K562 (cell line): ENCODE results near the gene GATA1. TPM values are rescaled to one million over a fixed set of nuclear protein-coding genes. Genes with fewer than 3 reads are reported as not detected.

Experiments used
- CBX5 ChIP-seq: IDR thresholded peaks from 2 replicates; pipeline ENCODE4 v1.6.1; 2014; ENCODE audit warnings: low read depth, borderline replicate concordance
- FUS ChIP-seq: fragments of 200-400 bp; formaldehyde crosslinking; optimal IDR thresholded peaks from 2 replicates; pipeline ENCODE3; 2017; ENCODE audit warnings: low read depth, low read length
- HCFC1 ChIP-seq: IDR thresholded peaks from 2 replicates; pipeline ENCODE4 v1.6.1; 2012; ENCODE audit warnings: low read depth, low read length, improper control_type of control experiment
- MEIS2 ChIP-seq: fragments of 450-650 bp; IDR thresholded peaks from 2 replicates; pipeline ENCODE4 v1.6.1; 2014; ENCODE audit warnings: mild to moderate bottlenecking; ENCODE audit not compliant: partially characterized antibody
- MTA3 ChIP-seq: fragments of 450-650 bp; formaldehyde crosslinking; IDR thresholded peaks from 2 replicates; pipeline ENCODE4 v1.6.1; 2017; ENCODE audit warnings: mild to moderate bottlenecking, borderline replicate concordance
- NR1H2 ChIP-seq: sonication (generic); formaldehyde crosslinking; IDR thresholded peaks from 2 replicates; pipeline ENCODE4 v1.4.0; 2020; ENCODE audit warnings: mild to moderate bottlenecking, missing genetic modification reagents
- PHF20 ChIP-seq: fragments of 450-650 bp; IDR thresholded peaks from 2 replicates; pipeline ENCODE4 v1.6.1; 2018; ENCODE audit not compliant: partially characterized antibody
- RAD21 ChIP-seq, 2 experiments: fragments of 250-450 bp in 1 of 2; fragments of 450-650 bp in 1 of 2; sonication (Bioruptor Pico) in 1 of 2; formaldehyde crosslinking in 1 of 2; IDR thresholded peaks in 1 of 2; conservative IDR thresholded peaks in 1 of 2; 2 replicates each; pipeline versions ENCODE4 v1.4.0 to v1.8.0; 2020 to 2022; ENCODE audit warnings: mild to moderate bottlenecking in 2 of 2, moderate library complexity in 1 of 2
- SAFB ChIP-seq: fragments of 200-400 bp; formaldehyde crosslinking; IDR thresholded peaks from 2 replicates; pipeline ENCODE4 v1.6.1; 2017; ENCODE audit warnings: low read depth, low read length, borderline replicate concordance
- SRSF1 ChIP-seq: fragments of 200-400 bp; formaldehyde crosslinking; IDR thresholded peaks from 2 replicates; pipeline ENCODE4 v1.6.1; 2017; ENCODE audit warnings: mild to moderate bottlenecking, low read depth, low read length, moderate library complexity
- ZNF165 ChIP-seq: fragments of 250-450 bp; sonication (Bioruptor Pico); IDR thresholded peaks from 2 replicates; pipeline ENCODE4 v1.4.0; 2020; ENCODE audit warnings: borderline replicate concordance
- ZNF507 ChIP-seq: conservative IDR thresholded peaks from 2 replicates; pipeline ENCODE4 v1.6.1; 2017; ENCODE audit warnings: missing genetic modification characterization, missing compliant biosample characterization
- ZZZ3 ChIP-seq: fragments of 450-650 bp; IDR thresholded peaks from 2 replicates; pipeline ENCODE4 v1.6.1; 2016; ENCODE audit warnings: antibody characterized with exemption, mild to moderate bottlenecking, moderate library complexity
- polyA plus RNA-seq, 8 experiments: library from polyadenylated mRNA; depleted of rRNA in 4 of 8; stranded (reverse) in 5 of 8; unstranded in 3 of 8; fragments of >200 nt; fragmentation: Nextera tagmentation in 2 of 8; fragmentation: Illumina TruSeq in 1 of 8; extraction: Ambion mirVana in 2 of 8; extraction: Trizol in 1 of 8; gene quantifications; 2 replicates each; pipeline versions ENCODE4 v1.2.1 to v1.2.3, GENCODE V29; 2011 to 2014; ENCODE audit warnings: inconsistent platforms in 1 of 8, missing spikeins in 1 of 8
- total RNA-seq, 7 experiments: library from RNA; depleted of rRNA in 6 of 7; stranded (reverse); fragments of >200 nt in 6 of 7; fragmentation: Illumina TruSeq in 2 of 7; extraction: Trizol in 2 of 7; gene quantifications; 2 replicates each; pipeline versions ENCODE4 v1.2.1 to v1.2.3, GENCODE V29; 2011 to 2021; ENCODE audit warnings: low replicate concordance in 1 of 7
- TF ChIP-seq, protein P1 (sequence below): fragments of 250-450 bp; sonication (Bioruptor Pico); IDR thresholded peaks from 2 replicates; pipeline ENCODE4 v1.4.0; 2020
- TF ChIP-seq, protein P2 (sequence below): sonication (generic); formaldehyde crosslinking; IDR thresholded peaks from 2 replicates; pipeline ENCODE4 v1.8.0; 2022; ENCODE audit warnings: missing genetic modification reagents, mild to moderate bottlenecking, moderate library complexity, borderline replicate concordance
- TF ChIP-seq, protein P3 (sequence below): fragments of 200-800 bp; sonication (Bioruptor generic); IDR thresholded peaks from 2 replicates; pipeline ENCODE4 v1.6.1; 2017; ENCODE audit warnings: missing genetic modification characterization, missing compliant biosample characterization
- TF ChIP-seq, protein P4 (sequence below): fragments of 250-450 bp; sonication (Bioruptor Pico); IDR thresholded peaks from 2 replicates; pipeline ENCODE4 v1.5.0; 2021
- TF ChIP-seq, protein P5 (sequence below): sonication (generic); IDR thresholded peaks from 2 replicates; pipeline ENCODE4 v1.6.1; 2016

The GATA1 gene
- total and polyA plus RNA-seq, 9 of the 15 experiments (the other 6 are each of a cell fraction or from before 2014, with no cell fraction given), result 11.9 to 291 (median 116) TPM

DNA sequence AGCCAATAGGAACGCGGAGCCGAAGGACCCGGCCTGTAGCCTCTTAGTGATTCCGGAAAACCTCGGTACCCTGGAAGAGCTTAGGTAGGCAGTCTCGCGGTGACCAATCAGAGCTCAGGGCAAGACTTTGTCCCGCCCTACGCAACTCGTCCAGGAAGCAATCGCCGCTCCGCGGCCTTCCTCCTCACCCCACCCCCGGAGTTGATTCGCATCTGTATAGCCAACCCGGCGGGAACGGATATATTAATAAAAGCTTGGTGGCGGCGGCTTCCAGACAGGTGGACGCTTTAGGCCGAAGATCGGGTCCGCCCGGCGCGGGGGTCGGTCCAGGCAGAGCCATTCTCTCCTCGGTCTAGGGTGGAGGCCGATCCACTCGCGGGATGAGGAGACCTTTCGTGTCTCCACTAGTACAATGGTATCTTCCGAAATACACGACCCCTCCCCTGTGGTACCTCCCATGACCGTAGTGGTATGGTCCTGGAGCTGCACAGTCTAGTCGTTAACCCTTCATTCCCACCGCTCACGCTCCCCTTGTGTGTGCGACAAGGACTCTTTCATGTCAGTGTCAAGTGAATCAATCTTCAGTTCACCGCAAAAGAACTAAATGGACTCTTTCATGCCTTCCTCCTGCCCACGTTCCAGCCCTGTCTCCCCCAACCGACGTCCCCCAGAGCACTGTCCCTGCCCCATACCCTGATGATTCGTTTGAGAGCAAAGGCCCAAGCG lies 49.0 kb upstream of the GATA1 start (continued):
- TF ChIP-seq, protein P1, sequence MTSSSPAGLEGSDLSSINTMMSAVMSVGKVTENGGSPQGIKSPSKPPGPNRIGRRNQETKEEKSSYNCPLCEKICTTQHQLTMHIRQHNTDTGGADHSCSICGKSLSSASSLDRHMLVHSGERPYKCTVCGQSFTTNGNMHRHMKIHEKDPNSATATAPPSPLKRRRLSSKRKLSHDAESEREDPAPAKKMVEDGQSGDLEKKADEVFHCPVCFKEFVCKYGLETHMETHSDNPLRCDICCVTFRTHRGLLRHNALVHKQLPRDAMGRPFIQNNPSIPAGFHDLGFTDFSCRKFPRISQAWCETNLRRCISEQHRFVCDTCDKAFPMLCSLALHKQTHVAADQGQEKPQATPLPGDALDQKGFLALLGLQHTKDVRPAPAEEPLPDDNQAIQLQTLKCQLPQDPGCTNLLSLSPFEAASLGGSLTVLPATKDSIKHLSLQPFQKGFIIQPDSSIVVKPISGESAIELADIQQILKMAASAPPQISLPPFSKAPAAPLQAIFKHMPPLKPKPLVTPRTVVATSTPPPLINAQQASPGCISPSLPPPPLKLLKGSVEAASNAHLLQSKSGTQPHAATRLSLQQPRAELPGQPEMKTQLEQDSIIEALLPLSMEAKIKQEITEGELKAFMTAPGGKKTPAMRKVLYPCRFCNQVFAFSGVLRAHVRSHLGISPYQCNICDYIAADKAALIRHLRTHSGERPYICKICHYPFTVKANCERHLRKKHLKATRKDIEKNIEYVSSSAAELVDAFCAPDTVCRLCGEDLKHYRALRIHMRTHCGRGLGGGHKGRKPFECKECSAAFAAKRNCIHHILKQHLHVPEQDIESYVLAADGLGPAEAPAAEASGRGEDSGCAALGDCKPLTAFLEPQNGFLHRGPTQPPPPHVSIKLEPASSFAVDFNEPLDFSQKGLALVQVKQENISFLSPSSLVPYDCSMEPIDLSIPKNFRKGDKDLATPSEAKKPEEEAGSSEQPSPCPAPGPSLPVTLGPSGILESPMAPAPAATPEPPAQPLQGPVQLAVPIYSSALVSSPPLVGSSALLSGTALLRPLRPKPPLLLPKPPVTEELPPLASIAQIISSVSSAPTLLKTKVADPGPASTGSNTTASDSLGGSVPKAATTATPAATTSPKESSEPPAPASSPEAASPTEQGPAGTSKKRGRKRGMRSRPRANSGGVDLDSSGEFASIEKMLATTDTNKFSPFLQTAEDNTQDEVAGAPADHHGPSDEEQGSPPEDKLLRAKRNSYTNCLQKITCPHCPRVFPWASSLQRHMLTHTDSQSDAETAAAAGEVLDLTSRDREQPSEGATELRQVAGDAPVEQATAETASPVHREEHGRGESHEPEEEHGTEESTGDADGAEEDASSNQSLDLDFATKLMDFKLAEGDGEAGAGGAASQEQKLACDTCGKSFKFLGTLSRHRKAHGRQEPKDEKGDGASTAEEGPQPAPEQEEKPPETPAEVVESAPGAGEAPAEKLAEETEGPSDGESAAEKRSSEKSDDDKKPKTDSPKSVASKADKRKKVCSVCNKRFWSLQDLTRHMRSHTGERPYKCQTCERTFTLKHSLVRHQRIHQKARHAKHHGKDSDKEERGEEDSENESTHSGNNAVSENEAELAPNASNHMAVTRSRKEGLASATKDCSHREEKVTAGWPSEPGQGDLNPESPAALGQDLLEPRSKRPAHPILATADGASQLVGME (CRISPR knock-in tag), result no peak
- TF ChIP-seq ZZZ3 (no peak), ZNF507 (no peak), NR1H2 (no peak), RAD21 (CRISPR knock-in tag; conservative IDR thresholded peaks at IDR 0.05 in 1 of 2, IDR thresholded peaks at IDR 0.05 in 1 of 2) (no peak), HCFC1 (peak; percentile 51; the same call in 1 of the 2 replicates), SAFB (no peak), ZNF165 (CRISPR knock-in tag) (no peak), FUS (no peak), PHF20 (peak; percentile 84), MEIS2 (peak; percentile 28), MTA3 (peak; percentile 60; the same call in 1 of the 2 replicates), SRSF1 (no peak), CBX5 (peak; percentile 10; the same call in 1 of the 2 replicates)
- TF ChIP-seq, protein P2, sequence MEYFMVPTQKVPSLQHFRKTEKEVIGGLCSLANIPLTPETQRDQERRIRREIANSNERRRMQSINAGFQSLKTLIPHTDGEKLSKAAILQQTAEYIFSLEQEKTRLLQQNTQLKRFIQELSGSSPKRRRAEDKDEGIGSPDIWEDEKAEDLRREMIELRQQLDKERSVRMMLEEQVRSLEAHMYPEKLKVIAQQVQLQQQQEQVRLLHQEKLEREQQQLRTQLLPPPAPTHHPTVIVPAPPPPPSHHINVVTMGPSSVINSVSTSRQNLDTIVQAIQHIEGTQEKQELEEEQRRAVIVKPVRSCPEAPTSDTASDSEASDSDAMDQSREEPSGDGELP (CRISPR knock-in tag), result peak; percentile 53; the same call in 1 of the 2 replicates
- TF ChIP-seq, protein P3, sequence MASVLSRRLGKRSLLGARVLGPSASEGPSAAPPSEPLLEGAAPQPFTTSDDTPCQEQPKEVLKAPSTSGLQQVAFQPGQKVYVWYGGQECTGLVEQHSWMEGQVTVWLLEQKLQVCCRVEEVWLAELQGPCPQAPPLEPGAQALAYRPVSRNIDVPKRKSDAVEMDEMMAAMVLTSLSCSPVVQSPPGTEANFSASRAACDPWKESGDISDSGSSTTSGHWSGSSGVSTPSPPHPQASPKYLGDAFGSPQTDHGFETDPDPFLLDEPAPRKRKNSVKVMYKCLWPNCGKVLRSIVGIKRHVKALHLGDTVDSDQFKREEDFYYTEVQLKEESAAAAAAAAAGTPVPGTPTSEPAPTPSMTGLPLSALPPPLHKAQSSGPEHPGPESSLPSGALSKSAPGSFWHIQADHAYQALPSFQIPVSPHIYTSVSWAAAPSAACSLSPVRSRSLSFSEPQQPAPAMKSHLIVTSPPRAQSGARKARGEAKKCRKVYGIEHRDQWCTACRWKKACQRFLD (CRISPR knock-in tag), result no peak
- TF ChIP-seq, protein P4, sequence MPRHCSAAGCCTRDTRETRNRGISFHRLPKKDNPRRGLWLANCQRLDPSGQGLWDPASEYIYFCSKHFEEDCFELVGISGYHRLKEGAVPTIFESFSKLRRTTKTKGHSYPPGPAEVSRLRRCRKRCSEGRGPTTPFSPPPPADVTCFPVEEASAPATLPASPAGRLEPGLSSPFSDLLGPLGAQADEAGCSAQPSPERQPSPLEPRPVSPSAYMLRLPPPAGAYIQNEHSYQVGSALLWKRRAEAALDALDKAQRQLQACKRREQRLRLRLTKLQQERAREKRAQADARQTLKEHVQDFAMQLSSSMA (CRISPR knock-in tag), result no peak
- TF ChIP-seq, protein P5, sequence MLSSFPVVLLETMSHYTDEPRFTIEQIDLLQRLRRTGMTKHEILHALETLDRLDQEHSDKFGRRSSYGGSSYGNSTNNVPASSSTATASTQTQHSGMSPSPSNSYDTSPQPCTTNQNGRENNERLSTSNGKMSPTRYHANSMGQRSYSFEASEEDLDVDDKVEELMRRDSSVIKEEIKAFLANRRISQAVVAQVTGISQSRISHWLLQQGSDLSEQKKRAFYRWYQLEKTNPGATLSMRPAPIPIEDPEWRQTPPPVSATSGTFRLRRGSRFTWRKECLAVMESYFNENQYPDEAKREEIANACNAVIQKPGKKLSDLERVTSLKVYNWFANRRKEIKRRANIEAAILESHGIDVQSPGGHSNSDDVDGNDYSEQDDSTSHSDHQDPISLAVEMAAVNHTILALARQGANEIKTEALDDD, result peak; percentile 56
